GM10266 (cell line): Measurements from ENCODE around the gene HENMT1.

Experiments used
- DNase-seq: peaks from one replicate; pipeline ENCODE4 v3.0.0; 2012; ENCODE audit errors: extremely low spot score
- CTCF ChIP-seq: IDR thresholded peaks from 2 replicates; pipeline ENCODE4 v1.5.1; 2012; ENCODE audit warnings: mild to moderate bottlenecking, low read depth; ENCODE audit not compliant: control insufficient read depth, insufficient read depth; ENCODE audit errors: missing control alignments

Gene HENMT1

DNA sequence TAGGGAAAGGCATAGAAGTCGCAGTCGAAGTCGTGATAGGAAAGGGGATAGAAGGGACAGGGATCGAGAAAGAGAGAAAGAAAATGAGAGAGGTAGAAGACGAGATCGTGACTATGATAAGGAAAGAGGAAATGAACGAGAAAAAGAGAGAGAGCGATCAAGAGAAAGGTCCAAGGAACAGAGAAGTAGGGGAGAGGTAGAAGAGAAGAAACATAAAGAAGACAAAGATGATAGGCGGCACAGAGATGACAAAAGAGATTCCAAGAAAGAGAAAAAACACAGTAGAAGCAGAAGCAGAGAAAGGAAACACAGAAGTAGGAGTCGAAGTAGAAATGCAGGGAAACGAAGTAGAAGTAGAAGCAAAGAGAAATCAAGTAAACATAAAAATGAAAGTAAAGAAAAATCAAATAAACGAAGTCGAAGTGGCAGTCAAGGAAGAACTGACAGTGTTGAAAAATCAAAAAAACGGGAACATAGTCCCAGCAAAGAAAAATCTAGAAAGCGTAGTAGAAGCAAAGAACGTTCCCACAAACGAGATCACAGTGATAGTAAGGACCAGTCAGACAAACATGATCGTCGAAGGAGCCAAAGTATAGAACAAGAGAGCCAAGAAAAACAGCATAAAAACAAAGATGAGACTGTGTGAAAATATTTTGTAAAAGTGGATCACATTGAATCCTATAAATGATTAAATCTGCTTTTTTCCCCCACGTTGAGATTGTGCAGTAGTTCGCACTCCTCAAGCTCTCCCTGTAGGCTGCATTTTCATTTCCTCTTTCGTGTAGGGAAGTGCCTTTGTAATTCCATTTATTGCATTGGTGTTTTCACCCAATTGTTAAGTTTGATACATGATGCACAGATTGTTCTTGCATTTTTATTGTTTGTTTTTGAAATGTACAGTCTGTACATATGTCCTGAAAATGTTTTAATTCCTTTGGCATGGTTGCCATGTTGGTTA, 38.8 kb upstream of the HENMT1 start:
- TF ChIP-seq CTCF = no peak
- DNase-seq = no peak

DNA sequence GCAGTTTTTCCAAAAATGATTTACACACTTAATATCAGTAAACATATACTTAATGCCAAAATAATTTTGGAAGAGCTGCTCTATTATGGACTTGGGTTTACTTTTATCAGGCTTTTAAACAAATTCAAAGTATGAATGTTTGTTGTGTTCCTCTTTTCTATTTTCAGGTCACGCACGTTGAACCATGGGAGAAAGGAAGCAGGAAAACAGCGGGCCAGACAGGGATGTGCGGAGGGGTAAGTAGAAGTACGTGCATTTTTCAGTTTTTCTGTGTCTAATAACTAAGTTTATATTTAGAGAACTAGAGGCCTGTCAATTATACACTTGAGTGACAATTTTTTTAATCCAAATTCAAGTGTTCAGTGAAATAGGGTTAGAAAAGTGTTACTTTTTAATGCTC, 34.6 kb upstream of the HENMT1 start:
- TF ChIP-seq CTCF = no peak
- DNase-seq = no peak

- peak; percentile 26 for TF ChIP-seq CTCF
- peak; percentile 53 for DNase-seq
Measured at GRCh38 chr1:108692724-108693655, 32.1 kb upstream of the HENMT1 start.

DNA sequence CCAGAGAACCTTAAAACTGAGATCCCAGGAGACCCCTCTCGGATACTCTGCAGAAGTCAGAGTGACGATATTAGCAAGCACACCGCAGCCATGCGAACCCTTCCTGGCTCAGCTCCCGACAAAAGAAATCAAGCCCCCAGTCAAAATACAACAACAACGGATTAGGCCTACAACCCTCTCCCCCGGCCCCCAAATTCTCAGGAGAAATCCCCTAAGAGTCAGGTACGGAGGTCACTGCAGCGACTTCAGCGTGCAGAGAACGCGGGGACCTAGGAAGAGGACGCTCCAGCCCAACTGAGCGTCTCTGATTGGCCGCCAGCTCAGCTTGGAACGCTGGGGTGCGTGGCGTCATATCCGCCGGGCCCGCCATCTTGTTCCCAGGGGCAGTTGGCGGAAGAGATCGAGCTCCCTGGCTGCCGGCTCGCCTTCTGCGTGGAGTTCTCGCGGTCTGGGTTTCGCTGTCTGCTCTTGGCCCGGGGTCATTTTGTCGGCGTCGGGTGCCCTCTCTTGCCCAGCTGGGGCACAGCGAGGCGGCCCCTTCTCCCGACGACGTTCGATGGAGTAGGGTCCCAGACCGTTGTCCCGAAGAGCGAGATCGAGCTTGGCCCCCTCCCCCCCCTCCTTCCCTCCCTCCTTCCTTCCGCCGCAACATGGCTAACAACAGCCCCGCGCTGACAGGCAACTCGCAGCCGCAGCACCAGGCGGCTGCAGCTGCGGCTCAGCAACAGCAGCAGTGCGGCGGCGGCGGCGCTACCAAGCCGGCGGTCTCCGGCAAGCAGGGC, 31.2 kb upstream of the HENMT1 start, which contains the start of gene PRPF38B:
TSS of gene PRPF38B (plus strand) at position 369 of the 782 bp plus-strand sequence. CDS start at position 651, 282 bp downstream.
- no peak for TF ChIP-seq CTCF
- DNase-seq = peak; percentile 93

- DNase-seq = no peak
- no peak for TF ChIP-seq CTCF
Measured at GRCh38 chr1:108691128-108691941, 30.4 kb upstream of the HENMT1 start.
